Fibroblast of pulmonary artery (primary cell): Measurements from ENCODE around the gene PCDHGA7.

Experiments
- DNase-seq: peaks from one replicate; pipeline ENCODE4 v3.0.0-alpha.2; 2010; ENCODE audit warnings: low read depth
- H3K4me3 ChIP-seq: replicated peaks from 2 replicates; pipeline ENCODE4 v1.5.1; 2011; ENCODE audit warnings: low read depth, mild to moderate bottlenecking, control low read depth, low read length, moderate library complexity
- TF ChIP-seq, protein P1 (sequence below): IDR thresholded peaks from 2 replicates; pipeline ENCODE4 v1.5.1; 2011; ENCODE audit warnings: mild to moderate bottlenecking, control low read depth, low read length, inconsistent platforms; ENCODE audit errors: missing control alignments

PCDHGA7 gene

GRCh38 chr5:141397756-141398551 is 15.4 kb downstream of the PCDHGA7 start, which contains the start of gene PCDHGB5:
PCDHGB5 (plus strand) TSS chr5:141397947; CDS start chr5:141398128, 181 bp downstream.
- H3K4me3 ChIP-seq, result peak within 1 kb of the TSS; percentile 50
- peak; percentile 78 for DNase-seq
- TF ChIP-seq, protein P1, sequence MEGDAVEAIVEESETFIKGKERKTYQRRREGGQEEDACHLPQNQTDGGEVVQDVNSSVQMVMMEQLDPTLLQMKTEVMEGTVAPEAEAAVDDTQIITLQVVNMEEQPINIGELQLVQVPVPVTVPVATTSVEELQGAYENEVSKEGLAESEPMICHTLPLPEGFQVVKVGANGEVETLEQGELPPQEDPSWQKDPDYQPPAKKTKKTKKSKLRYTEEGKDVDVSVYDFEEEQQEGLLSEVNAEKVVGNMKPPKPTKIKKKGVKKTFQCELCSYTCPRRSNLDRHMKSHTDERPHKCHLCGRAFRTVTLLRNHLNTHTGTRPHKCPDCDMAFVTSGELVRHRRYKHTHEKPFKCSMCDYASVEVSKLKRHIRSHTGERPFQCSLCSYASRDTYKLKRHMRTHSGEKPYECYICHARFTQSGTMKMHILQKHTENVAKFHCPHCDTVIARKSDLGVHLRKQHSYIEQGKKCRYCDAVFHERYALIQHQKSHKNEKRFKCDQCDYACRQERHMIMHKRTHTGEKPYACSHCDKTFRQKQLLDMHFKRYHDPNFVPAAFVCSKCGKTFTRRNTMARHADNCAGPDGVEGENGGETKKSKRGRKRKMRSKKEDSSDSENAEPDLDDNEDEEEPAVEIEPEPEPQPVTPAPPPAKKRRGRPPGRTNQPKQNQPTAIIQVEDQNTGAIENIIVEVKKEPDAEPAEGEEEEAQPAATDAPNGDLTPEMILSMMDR, result peak; percentile 64

GRCh38 chr5:141398608-141399007 is 16.1 kb downstream of the PCDHGA7 start:
- no peak for DNase-seq
- peak overlapping the region; percentile 28 for H3K4me3 ChIP-seq
- TF ChIP-seq, protein P1, result no peak

DNA sequence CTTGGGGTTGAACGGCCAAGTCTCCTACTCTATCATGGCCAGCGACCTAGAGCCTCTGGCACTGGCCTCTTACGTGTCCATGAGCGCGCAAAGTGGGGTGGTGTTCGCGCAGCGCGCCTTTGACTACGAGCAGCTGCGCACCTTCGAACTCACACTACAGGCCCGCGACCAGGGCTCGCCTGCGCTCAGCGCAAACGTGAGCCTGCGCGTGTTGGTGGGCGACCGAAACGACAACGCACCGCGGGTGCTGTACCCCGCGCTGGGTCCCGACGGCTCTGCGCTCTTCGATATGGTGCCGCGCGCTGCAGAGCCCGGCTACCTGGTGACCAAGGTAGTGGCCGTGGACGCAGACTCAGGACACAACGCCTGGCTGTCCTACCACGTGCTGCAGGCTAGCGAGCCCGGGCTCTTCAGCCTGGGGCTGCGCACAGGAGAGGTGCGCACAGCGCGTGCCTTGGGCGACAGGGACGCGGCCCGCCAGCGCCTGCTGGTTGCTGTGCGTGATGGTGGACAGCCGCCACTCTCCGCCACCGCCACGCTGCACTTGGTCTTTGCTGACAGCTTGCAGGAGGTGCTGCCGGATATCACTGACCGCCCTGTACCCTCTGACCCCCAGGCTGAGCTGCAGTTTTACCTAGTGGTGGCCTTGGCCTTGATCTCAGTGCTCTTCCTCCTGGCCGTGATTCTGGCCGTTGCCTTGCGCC is 17.2 kb downstream of the PCDHGA7 start:
- peak overlapping the region; percentile 12 for H3K4me3 ChIP-seq
- TF ChIP-seq, protein P1, result no peak
- DNase-seq, result no peak

DNA sequence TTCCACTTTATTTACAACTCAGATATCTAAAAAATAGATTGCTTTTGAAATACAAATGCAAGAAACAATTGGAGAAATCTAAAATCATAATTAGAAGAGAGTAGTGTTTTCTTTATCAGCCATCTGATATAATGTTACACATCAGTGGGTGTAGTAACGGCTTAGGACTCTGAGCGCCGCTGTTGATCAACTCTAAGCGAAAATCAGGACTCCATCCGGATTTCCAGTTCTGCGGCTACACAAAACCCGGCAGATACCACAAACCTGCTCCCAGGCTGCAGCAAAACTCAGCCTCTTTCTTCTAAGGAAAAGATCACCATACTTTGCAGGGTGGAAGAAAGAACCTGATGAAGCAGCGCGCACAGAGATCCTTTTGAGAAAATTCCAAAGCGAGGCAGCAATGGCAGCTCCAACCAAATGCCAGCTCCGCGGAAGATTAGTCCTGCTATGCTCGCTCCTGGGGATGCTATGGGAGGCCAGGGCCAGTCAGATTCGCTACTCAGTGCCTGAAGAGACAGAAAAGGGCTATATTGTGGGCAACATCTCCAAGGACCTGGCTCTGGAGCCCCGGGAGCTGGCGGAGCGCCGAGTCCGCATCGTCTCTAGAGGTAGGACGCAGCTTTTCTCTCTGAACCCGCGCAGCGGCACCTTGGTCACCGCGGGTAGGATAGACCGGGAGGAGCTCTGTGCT is 20.2 kb downstream of the PCDHGA7 start, which contains the start of gene PCDHGA9:
TSS of gene PCDHGA9 (plus strand) at position 226 of the 691 bp plus-strand sequence. CDS start at position 401, 175 bp downstream.
- H3K4me3 ChIP-seq, result peak within 1 kb of the TSS; percentile 42
- TF ChIP-seq, protein P1, result peak; percentile 38
- DNase-seq, result peak; percentile 56

GRCh38 chr5:141403387-141403786 is 20.8 kb downstream of the PCDHGA7 start:
- TF ChIP-seq, protein P1, result no peak
- no peak for DNase-seq
- no peak overlapping the region for H3K4me3 ChIP-seq

DNA sequence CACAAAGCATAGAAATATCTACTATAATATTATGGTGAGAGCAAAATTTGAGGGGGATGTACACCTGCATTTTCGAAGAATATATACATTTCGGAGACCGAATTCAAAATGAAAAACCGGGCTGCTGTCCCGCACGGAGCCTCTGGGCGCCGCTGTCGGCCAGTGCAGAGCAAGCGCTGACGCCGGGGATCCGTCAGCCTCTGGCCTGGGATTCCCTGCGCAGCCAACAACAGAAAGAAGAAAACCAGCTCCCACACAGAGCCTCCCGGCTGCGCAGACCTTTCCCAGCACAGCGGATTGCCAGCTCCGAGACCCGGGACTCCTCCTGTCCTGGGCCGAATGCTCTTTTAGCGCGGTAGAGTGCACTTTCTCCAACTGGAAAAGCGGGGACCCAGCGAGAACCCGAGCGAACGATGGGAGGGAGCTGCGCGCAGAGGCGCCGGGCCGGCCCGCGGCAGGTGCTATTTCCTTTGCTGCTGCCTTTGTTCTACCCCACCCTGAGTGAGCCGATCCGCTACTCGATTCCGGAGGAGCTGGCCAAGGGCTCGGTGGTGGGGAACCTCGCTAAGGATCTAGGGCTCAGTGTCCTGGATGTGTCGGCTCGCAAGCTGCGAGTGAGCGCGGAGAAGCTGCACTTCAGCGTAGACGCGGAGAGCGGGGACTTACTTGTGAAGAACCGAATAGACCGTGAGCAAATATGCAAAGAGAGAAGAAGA is 25.4 kb downstream of the PCDHGA7 start, which contains the start of gene PCDHGB6:
TSS of gene PCDHGB6 (plus strand) at position 232 of the 716 bp plus-strand sequence. CDS start at position 414, 182 bp downstream.
- peak; percentile 67 for DNase-seq
- H3K4me3 ChIP-seq, result peak within 1 kb of the TSS; percentile 38
- TF ChIP-seq, protein P1, result peak; percentile 56
